ENCODE results near the gene POLDIP3.
"Not testable (repeated sequence)": the region's sequence is repeated elsewhere in the genome, so short reads cannot be mapped to it uniquely, and the experiment has no call there.

The POLDIP3 gene

GRCh38 chr22:42585096-42585495 lies 29.6 kb downstream of the POLDIP3 start:
- ATAC-seq: no peak

DNA sequence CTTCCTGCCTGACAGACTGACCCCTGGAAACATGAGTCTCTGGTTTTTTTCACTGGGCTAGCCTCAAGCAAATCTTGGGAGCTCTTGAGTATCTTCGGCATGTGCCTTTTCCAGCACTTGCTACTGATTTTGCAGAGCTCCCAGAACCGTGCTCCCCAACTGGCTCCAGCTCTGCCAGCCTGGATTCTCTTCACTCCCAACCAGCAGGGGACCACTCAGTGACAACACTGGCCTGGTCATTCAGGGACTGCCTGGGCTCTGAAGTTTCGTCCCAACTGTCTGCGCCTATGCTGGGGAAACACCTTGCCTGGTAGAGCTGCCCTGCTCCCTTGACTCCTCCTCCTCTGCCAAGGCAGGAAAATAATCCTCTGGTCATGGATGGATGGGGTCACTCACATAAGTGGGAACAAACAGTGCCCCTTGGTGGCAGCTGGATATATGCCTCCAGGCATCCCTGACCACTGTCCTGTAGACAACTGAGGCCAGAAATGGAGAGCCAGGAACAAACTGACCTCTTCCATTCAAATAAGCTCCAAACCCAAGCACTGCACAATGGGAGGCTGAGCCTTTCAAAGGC lies 30.2 kb downstream of the POLDIP3 start:
- no peak for ATAC-seq

DNA sequence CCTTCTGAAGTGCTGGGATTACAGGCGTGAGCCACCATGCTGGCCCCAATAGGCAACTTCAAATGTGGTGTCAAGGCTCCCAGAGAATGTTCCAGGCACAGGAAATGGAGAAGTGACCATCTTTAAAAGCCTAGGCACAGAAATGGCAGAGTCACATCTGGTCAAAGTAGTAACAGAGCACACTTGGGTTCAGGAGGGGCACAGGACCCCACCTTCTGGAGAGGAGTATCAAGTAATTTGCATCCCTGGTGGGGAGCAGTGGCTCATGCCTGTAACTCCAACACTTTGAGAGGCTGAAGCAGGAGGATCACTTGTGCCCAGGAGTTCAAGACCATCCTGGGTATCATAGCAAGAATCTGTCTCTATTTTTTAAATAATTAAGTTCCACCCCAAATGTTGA lies 31.7 kb downstream of the POLDIP3 start:
- no peak for ATAC-seq

DNA sequence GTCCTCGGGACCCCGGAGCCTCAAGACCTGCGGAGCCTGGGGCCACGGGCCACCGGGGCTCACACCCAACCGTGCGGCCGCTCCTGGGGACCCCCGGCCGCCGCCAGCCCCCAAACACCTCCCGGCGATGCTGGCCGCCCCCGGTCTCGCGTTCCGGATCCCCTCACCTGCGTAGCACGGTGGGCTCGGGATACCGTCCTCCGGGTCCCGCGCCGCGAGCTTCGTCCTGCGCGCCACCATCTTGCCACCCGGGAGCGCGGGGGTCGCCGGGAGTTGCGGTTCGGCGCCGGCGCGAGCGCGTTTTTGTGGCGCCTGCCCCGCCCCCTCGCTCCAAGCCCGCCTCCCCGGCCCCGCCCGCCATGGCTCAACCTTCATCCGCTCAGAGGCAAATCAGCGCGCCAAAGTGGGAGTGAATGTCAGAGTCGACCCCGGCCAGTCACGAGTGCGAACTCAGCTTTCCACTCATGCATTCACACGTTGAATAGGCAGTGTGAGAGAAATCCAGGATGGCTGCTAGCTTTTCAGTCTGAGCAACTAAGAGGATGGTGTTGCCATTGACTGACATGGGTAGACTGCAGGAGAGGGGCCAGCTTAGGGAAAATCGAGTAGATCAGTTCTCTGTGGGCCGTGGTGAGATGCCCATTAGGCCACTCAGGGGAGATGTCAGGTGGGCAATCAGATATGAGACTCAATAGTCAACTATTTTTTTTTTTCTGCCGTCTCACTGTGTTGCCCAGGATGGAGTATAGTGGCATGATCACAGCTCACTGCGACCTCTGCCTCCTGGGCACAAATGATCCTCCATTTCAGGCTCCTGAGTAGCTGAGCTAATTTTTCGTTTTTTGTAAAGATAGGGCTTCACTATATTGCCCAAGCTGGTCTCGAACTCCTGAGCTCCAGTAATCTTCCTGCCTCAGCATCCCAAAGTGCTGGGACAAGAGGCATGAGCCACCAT lies 32.6 kb downstream of the POLDIP3 start:
- ATAC-seq: peak; percentile 85 to 87

DNA sequence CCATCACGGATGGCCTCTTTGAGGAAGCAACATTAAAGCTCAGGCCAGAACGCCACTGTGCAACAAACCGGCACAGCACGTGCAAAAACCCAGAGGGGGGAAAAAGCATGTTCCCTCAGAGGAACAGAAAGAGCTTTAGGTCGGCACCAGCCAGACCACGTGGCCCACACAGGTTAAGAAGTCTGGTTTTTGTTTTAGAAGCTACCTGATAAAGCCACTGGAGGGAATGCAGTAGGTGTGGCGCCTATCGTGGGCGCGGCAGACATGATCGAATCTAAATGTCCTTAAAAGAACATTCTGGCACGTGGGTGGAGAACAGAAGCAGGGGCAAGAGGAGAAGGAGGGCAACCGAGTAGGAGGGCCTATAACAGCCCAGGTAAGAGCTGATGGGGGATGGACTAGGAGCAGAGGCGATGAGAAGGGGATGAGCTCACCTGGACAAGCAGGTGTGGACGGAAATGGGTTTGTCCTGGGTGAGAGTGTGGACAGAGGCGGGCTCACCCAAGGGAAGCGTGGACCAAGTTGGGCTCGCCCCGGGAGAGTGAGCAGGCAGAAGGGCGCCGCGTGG lies 33.4 kb downstream of the POLDIP3 start:
- peak; percentile 28 to 36 for ATAC-seq

DNA sequence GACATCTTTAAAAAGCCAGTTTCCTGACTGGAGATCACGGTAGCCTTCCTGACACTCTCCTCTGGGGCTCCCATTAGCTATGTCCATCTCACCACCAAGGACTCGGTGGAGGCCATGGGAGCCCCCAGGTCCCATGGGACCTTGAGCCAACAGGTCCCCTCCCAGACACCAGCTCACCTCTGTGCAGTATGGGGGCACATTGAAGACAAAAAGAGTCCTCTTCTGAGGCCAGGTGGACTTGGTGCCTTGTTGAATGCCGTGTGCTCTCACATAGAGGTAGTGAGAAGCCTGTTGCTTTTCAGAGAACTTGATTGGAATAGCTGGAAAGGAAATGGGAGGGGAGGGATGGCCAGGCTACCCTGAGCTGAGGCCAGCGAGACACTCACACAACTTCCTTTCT lies 34.6 kb downstream of the POLDIP3 start:
- ATAC-seq: not testable (repeated sequence)

GRCh38 chr22:42577623-42578240 lies 37.0 kb downstream of the POLDIP3 start:
- no peak for ATAC-seq

- ATAC-seq: not testable (repeated sequence)
Observed at GRCh38 chr22:42577141-42577540, 37.5 kb downstream of the POLDIP3 start.

DNA sequence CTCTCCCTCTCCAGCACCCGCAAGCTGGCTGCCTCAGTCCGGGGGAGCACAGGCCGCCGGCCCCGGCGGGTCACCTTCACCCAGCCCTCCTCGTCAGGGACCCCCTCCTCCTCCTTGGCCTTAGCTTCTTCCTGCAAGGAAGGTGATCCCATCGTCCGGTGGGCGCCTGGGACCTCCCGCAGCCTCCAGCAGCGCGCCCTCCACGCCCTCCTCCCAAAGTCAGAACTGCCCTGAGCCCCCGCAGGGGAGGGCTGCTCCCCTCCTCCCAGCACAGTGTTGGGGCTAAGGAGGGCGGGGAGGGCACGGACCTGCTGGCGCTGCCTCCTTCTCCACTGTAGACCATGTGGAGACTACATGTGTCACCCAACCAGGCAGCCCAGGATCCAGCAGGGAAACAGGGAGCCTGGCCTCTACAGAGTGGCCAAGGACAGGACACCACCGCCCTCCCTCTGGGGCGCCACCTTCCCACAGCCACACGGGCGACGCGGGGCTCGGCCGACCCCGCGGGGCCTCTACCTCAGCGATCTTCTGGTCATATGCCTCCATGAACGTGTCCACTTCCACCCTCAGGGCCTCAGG lies 38.6 kb downstream of the POLDIP3 start:
- ATAC-seq: not testable (repeated sequence)

DNA sequence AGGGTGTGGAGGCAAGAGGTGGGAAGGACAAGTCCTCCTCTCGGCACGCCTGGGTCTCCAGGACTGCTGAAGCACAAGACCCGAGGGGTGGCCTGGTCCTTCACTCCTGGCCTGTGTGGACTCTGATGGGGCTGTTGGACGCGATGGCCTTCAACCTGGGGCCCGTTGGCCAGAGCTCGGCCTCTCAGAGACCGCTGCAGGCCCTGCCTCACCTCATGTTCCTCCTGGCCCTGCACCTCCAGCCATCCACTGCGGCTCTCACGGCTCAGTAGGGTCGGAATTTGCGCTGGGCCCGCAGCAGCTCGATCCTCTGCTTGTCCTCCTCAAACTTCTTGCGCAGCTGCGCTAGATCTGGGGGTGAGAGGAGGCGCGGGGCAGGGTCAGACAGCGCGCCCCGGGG lies 40.2 kb downstream of the POLDIP3 start:
- not testable (repeated sequence) for ATAC-seq

GRCh38 chr22:42574046-42574445 lies 40.6 kb downstream of the POLDIP3 start:
- ATAC-seq: not testable (repeated sequence)

DNA sequence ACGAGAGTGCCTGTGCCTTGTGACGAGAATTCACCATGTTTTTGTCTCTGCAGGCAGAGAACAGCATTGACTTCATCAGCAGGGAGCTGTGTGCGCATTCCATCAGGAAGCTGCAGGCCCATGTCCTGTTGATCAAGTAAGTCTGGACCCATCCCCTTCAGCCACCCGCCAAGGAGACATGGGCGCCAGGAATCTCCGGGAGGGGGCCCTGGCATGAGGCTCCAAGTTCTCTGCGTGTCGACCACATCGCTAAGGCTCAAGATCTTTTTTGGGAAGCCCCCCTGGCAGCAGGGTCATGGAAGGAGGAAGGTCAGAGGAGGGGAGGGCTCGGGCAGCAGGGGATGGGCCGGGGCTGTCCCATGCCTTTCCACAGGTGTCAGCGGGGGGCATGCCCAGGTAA lies 43.6 kb downstream of the POLDIP3 start:
- not testable (repeated sequence) for ATAC-seq

DNA sequence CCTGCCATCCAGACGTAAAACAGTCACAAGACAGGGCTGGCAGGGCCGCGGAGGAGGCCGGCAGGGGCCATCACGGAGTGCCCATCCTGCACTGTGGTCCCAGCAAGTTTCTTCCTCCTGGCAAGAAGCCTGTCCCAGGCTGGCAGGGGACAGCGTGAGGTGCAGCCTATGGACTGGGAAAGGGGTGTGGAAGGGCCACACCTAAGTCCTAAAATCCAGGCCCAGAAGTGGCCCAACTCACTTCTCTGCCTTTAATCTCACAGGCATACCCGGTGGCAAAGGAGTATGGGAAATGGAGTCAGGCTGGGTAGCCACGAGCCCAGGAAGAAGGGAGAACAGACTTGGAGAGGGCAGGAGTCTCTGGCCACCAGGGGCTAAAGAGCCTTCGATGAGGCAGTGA lies 44.1 kb downstream of the POLDIP3 start:
- not testable (repeated sequence) for ATAC-seq

- not testable (repeated sequence) for ATAC-seq
Observed at GRCh38 chr22:42567950-42568349, 46.7 kb downstream of the POLDIP3 start.

DNA sequence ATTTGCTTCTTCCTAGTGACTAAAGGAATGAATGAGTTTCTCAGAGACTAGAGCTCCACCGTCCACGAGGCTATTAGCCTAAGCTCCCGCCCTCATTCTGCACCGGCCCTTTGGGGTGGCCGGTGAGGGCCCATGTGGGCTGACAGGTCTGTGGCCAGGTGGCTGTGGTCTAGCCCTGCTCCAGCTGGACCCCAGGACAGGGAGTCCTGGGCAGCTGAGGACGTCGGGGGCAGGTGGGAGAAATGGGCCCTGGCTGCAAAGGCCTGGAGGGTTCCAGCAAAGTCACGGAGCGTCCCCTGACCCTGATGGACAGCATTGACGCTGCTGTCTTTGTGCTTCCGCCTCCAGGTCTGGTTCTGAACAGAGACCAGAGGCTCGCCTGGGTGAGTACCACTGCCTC lies 48.7 kb downstream of the POLDIP3 start:
- ATAC-seq: no peak

- no peak for ATAC-seq
Observed at GRCh38 chr22:42564699-42565098, 50.0 kb downstream of the POLDIP3 start.

- not testable (repeated sequence) for ATAC-seq
Observed at GRCh38 chr22:42563943-42564342, 50.7 kb downstream of the POLDIP3 start.

- no peak for ATAC-seq
Observed at GRCh38 chr22:42562684-42563083, 52.0 kb downstream of the POLDIP3 start.

DNA sequence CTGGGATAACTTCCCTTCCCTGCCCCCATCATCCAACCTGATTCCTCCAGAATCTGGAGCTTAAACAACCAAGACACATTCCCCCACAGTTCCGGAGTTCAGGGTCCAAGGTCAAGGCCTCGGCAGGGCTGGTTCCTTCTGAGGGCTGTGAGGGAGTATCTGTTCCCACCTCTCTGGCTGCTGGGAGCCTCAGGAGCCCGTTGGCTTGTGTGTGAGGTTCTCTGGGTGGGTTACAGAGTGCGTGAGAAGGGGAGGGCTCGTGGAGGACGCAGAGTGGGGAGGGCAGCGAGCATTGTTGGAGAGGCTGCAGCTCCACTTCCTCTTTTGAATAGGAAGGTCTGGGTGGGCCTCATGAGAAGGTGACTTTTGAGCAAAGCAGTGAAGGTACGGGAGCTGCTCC lies 52.4 kb downstream of the POLDIP3 start:
- ATAC-seq: no peak

DNA sequence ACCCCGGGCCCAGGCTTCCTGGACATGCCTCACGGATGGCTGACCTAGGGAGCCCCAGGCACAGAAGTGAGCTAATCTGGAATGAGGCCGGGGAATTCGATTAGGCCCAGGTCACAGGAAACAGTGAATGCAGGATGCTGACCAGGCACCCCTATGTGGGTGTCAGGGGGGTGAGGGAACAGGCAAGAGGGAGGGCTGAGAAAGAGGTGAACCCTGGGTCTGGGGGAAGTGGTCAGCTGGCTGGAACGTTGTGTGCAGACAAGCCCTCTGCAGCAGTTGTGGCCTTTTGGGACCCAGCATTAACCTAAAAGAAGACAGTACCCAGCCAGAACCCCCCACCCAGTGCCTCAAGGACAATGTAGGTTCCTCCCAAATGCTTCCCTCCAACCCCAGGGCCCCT lies 52.8 kb downstream of the POLDIP3 start:
- no peak for ATAC-seq

- peak; percentile 39 to 52 for ATAC-seq
Observed at GRCh38 chr22:42560781-42561180, 53.9 kb downstream of the POLDIP3 start.

DNA sequence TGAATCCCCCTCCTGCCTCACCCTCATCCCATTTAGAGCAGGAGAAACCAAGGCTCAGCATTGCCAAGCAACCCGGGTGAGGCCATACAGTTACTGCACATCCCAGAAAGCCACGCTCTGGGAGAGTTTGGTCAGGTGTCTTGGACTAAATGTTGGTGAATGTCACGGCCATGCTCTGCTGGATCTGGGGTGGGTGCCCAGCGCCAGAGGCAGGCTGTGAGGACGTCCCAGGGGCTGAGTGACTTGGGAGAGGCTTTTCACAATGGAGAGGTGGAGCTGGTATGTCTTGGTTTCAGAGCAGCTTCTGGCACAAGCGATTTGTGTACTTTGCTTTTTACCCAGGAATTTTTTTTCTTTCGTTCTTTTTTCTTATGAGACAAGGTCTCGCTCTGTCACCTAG lies 54.3 kb downstream of the POLDIP3 start:
- ATAC-seq: no peak

Measured in activated CD4-positive, CD25-positive, alpha-beta regulatory T cell treated with anti-CD3 and anti-CD28 coated beads, Interleukin-2, amount 50 U/mL, for 24 hours (primary cell).